ENCODE measurements around the gene ITGB3. TPM values are rescaled to one million over a fixed set of nuclear protein-coding genes. Genes with fewer than 3 reads are reported as not detected.

ITGB3 gene
- total and polyA plus RNA-seq, 9 of the 15 experiments (the other 6 are each of a cell fraction or from before 2014, with no cell fraction given): 0.08 to 2.6 (median 0.62) TPM; not detected in 1

- TF ChIP-seq ZNF639 (CRISPR knock-in tag; conservative IDR thresholded peaks at IDR 0.05 in 1 of 2, IDR thresholded peaks at IDR 0.05 in 1 of 2) (peak in 1 of 2 experiments; percentile 78; a peak in 2 of 4 replicates), KLF13 (tag; IDR thresholded peaks at IDR 0.05; ENCODE audit: borderline replicate concordance, low read depth) (peak; percentile 84), HSF4 (CRISPR knock-in tag; IDR thresholded peaks at IDR 0.05; ENCODE audit: borderline replicate concordance) (no peak), CREB3L1 (IDR thresholded peaks at IDR 0.05; ENCODE audit: borderline replicate concordance, low read depth) (peak; percentile 47; the same call in 1 of the 2 replicates), CBX2 (IDR thresholded peaks at IDR 0.05; ENCODE audit: insufficient read depth, low read length, poor library complexity, severe bottlenecking) (no peak), SRSF1 (IDR thresholded peaks at IDR 0.05; ENCODE audit: low read depth, low read length) (no peak), ZNF407 (IDR thresholded peaks at IDR 0.05; ENCODE audit: low read depth) (no peak), PCBP1 (IDR thresholded peaks at IDR 0.05; ENCODE audit: low read depth, low read length, poor library complexity, severe bottlenecking) (peak; percentile 79), SP1 (CRISPR knock-in tag; IDR thresholded peaks at IDR 0.05) (peak; percentile 80), ERF (CRISPR knock-in tag; IDR thresholded peaks at IDR 0.05) (peak; percentile 15; the same call in 1 of the 2 replicates), SRSF3 (IDR thresholded peaks at IDR 0.05; ENCODE audit: insufficient read depth, low read length) (no peak), CBFA2T2 (conservative IDR thresholded peaks at IDR 0.05) (peak; percentile 42), ZNF445 (CRISPR knock-in tag; IDR thresholded peaks at IDR 0.05; ENCODE audit: low read depth) (no peak), BHLHE40 (IDR thresholded peaks at IDR 0.05; ENCODE audit: low read length) (peak; percentile 68), MTA1 (IDR thresholded peaks at IDR 0.05; ENCODE audit: borderline replicate concordance) (peak; percentile 55; the same call in 1 of the 2 replicates)
Measured at GRCh38 chr17:47323382-47324223, 70.0 kb downstream of the ITGB3 start, which contains the start of gene EFCAB13 (continued).
